HG03280 (cell line): ENCODE measurements around the gene CA12.

Experiments used
- ATAC-seq: cut with Tn5 transposase; IDR thresholded peaks from one replicate; pipeline ENCODE4 v1.9.1; 2021; ENCODE audit warnings: mild to moderate bottlenecking, moderate library complexity; ENCODE audit not compliant: unreplicated experiment

CA12 gene

GRCh38 chr15:63276342-63277037 is 105.2 kb downstream of the CA12 start:
- ATAC-seq = peak; percentile 14

- ATAC-seq = no peak
Observed at GRCh38 chr15:63274427-63274826, 107.2 kb downstream of the CA12 start.
